Endothelial cell of umbilical vein (primary cell): ENCODE data around the gene BCL11B. TPM values are rescaled to one million over a fixed set of nuclear protein-coding genes. Genes with fewer than 3 reads are reported as not detected.

Experiments used
- BruUV-seq: library from RNA; stranded (reverse); fragments of 400-500 nt; replicated peaks from 2 replicates; lab custom pipeline; 2021; lab: Mats Ljungman, UMichigan
- CTCF ChIA-PET: fragments of 300-600, 350-600 bp; sonication (Branson Sonifier 250); formaldehyde crosslinking; loops from one replicate; lab custom pipeline; 2021; ENCODE audit warnings: antibody characterized with exemption, inconsistent platforms; lab: Charles Lee
- POLR2A ChIA-PET: fragments of 300-600, 350-600 bp; sonication (Branson Sonifier 250); formaldehyde crosslinking; loops from one replicate; lab custom pipeline; 2021; ENCODE audit warnings: antibody characterized with exemption, inconsistent platforms; lab: Charles Lee
- DNase-seq: peaks from one replicate; pipeline ENCODE4 v3.0.0-alpha.2; 2011; ENCODE audit warnings: low read depth, low spot score
- FAIRE-seq: peaks from 2 replicates; lab custom pipeline; 2011; peaks lifted over from hg19 to GRCh38; lab: Jason Lieb, UNC
- H2AFZ ChIP-seq: 2 replicates; pipeline ENCODE4 v1.6.0; 2012; ENCODE audit warnings: low read depth, low read length, control low read depth, inconsistent platforms
- H3K27ac ChIP-seq: 2 replicates; pipeline ENCODE4 v1.5.1; 2011; ENCODE audit warnings: low read depth, mild to moderate bottlenecking, control low read depth, low read length, moderate library complexity; ENCODE audit not compliant: insufficient read depth
- H3K27me3 ChIP-seq, 2 experiments: 2 replicates each; pipeline versions ENCODE4 v1.6.0 to v1.6.1; 2011; ENCODE audit warnings: low read length in 2 of 2, mixed read lengths in 1 of 2; ENCODE audit not compliant: control insufficient read depth in 2 of 2, insufficient read depth in 2 of 2
- H3K36me3 ChIP-seq, 2 experiments: 2 replicates in 1 of 2; 3 replicates in 1 of 2; pipeline ENCODE4 v1.5.1; 2011; ENCODE audit warnings: low read length in 2 of 2, mild to moderate bottlenecking in 1 of 2, moderate library complexity in 1 of 2; ENCODE audit not compliant: control insufficient read depth in 2 of 2, insufficient read depth in 2 of 2; ENCODE audit errors: extremely low read depth in 1 of 2
- H3K4me1 ChIP-seq: 3 replicates; pipeline ENCODE4 v1.5.1; 2011; ENCODE audit warnings: mild to moderate bottlenecking, low read length; ENCODE audit not compliant: control insufficient read depth, insufficient read depth; ENCODE audit errors: extremely low read depth
- H3K4me2 ChIP-seq: 2 replicates; pipeline ENCODE4 v1.6.1; 2011; ENCODE audit warnings: low read length, control low read depth, mixed read lengths; ENCODE audit not compliant: insufficient read depth
- H3K4me3 ChIP-seq, 3 experiments: fragments of 200-600 bp in 1 of 3; sonication (generic), shearing (Covaris generic) in 1 of 3; replicated peaks in 1 of 3; 2 replicates each; pipeline ENCODE4 v1.5.1; 2011 to 2016; ENCODE audit warnings: control low read depth in 3 of 3, low read length in 3 of 3, mild to moderate bottlenecking in 2 of 3, inconsistent platforms in 1 of 3, low read depth in 1 of 3, moderate library complexity in 1 of 3; ENCODE audit not compliant: insufficient read depth in 1 of 3
- H3K79me2 ChIP-seq: 2 replicates; pipeline ENCODE4 v1.6.0; 2012; ENCODE audit warnings: low read length, inconsistent platforms; ENCODE audit not compliant: control insufficient read depth, insufficient read depth
- H3K9ac ChIP-seq: replicated peaks from 2 replicates; pipeline ENCODE3; 2011; ENCODE audit warnings: low read length, control low read depth; ENCODE audit not compliant: insufficient read depth; ENCODE audit errors: extremely low read depth
- H3K9me1 ChIP-seq: replicated peaks from 3 replicates; pipeline ENCODE4 v1.6.0; 2011; ENCODE audit warnings: mild to moderate bottlenecking, low read length; ENCODE audit not compliant: control insufficient read depth, insufficient read depth; ENCODE audit errors: extremely low read depth
- H3K9me3 ChIP-seq: replicated peaks from 2 replicates; pipeline ENCODE4 v1.5.1; 2012; ENCODE audit warnings: low read length, inconsistent platforms; ENCODE audit not compliant: control insufficient read depth, insufficient read depth
- H4K20me1 ChIP-seq: replicated peaks from 2 replicates; pipeline ENCODE3; 2011; ENCODE audit warnings: mild to moderate bottlenecking, low read length; ENCODE audit not compliant: control insufficient read depth, insufficient read depth; ENCODE audit errors: extremely low read depth
- CTCF ChIP-seq, 2 donors: IDR thresholded peaks; 1 replicate in 1 of 2; 2 replicates in 1 of 2; pipeline ENCODE4 v1.5.1; 2011; ENCODE audit warnings: low read length in 2 of 2, mild to moderate bottlenecking in 2 of 2, moderate library complexity in 2 of 2, control low read depth in 1 of 2, inconsistent platforms in 1 of 2, low read depth in 1 of 2; ENCODE audit not compliant: insufficient read depth in 1 of 2; ENCODE audit errors: extremely low read depth in 1 of 2
- EZH2 ChIP-seq: IDR thresholded peaks from 2 replicates; pipeline ENCODE4 v1.6.1; 2012; ENCODE audit warnings: borderline replicate concordance, low read depth, mild to moderate bottlenecking, moderate library complexity, low read length, inconsistent platforms; ENCODE audit not compliant: severe bottlenecking
- FOS ChIP-seq: IDR thresholded peaks from 2 replicates; pipeline ENCODE4 v1.6.1; 2011; ENCODE audit warnings: mild to moderate bottlenecking, low read length, moderate library complexity, borderline replicate concordance; ENCODE audit not compliant: insufficient read depth
- JUN ChIP-seq: IDR thresholded peaks from 2 replicates; pipeline ENCODE4 v1.6.1; 2011; ENCODE audit warnings: borderline replicate concordance, low read depth; ENCODE audit not compliant: insufficient read length, insufficient read depth
- MAX ChIP-seq: IDR thresholded peaks from 2 replicates; pipeline ENCODE4 v1.6.1; 2011; ENCODE audit not compliant: insufficient read depth, insufficient read length
- MYC ChIP-seq: IDR thresholded peaks from one replicate; pipeline ENCODE4 v1.6.1; 2011; ENCODE audit warnings: mild to moderate bottlenecking, low read depth, low read length
- POLR2A ChIP-seq: IDR thresholded peaks from 2 replicates; pipeline ENCODE4 v1.6.1; 2012; ENCODE audit warnings: low read depth, mild to moderate bottlenecking, control low read depth, low read length
- POLR2AphosphoS5 ChIP-seq: IDR thresholded peaks from 2 replicates; pipeline ENCODE4 v1.6.1; 2012; ENCODE audit warnings: low read depth, mild to moderate bottlenecking, control low read depth, low read length, moderate library complexity; ENCODE audit not compliant: insufficient read depth
- dilution Hi-C: fragments of 300-500 bp; cut with MboI; formaldehyde crosslinking; loops from one replicate; pipeline ENCODE4 v1.15.0; 2019; ENCODE audit warnings: low sequenced_read_pairs; ENCODE audit not compliant: extremely low pct_ligation_motif_present
- intact Hi-C: fragments of 100-400 bp; cut with micrococcal nuclease; formaldehyde crosslinking; loops from one replicate; pipeline ENCODE4 v1.10.0; 2022
- polyA plus RNA-seq, 4 experiments: library from polyadenylated mRNA; depleted of rRNA in 3 of 4; stranded (reverse) in 3 of 4; unstranded in 1 of 4; fragments of >200 nt; gene quantifications; 2 replicates each; pipeline versions ENCODE4 v1.2.1 to v1.2.3, GENCODE V29; 2011 to 2012; ENCODE audit warnings: missing spikeins in 1 of 4
- total RNA-seq: library from RNA; stranded (reverse); gene quantifications from 2 replicates; pipeline ENCODE4 v1.2.3, GENCODE V29; 2021

BCL11B gene
- total and polyA plus RNA-seq, 2 donors (not counting 3 experiments of a cell fraction or from before 2014, with no cell fraction given): 0.03 to 0.07 TPM

GRCh38 chr14:99224116-99224910, 47.7 kb downstream of the BCL11B start:
- intact Hi-C loops (no loop called here), dilution Hi-C loops (no loop called here)
- Histone ChIP-seq H3K4me1 (no peaks in the 10 kb centered on the region), H3K36me3 (no peaks in the 10 kb centered on the region), H3K9me1 (no peaks in the 10 kb centered on the region), H2AFZ (no peak overlapping the region), H3K27me3 (no peaks in the 10 kb centered on the region), H3K79me2 (no peaks in the 10 kb centered on the region), H4K20me1 (no peaks in the 10 kb centered on the region), H3K27ac (no peak overlapping the region), H3K4me2 (no peak overlapping the region), H3K9ac (no peak overlapping the region), H3K9me3 (no peaks in the 10 kb centered on the region), H3K4me3 (no peak overlapping the region)
- TF ChIP-seq CTCF (IDR thresholded peaks at IDR 0.05; ENCODE audit: extremely low read depth in 1 of 2, insufficient read depth in 1 of 2, low read depth in 1 of 2, low read length in 2 of 2) (no peak), MYC (no peak), FOS (no peak), POLR2AphosphoS5 (no peak), EZH2 (no peak), MAX (no peak), POLR2A (no peak), JUN (no peak)
- BruUV-seq: no TSS peak
- DNase-seq (no peak), FAIRE-seq (no peak)
- ChIA-PET CTCF (no interaction called here), POLR2A (no interaction called here)
